Measurements from ENCODE around the gene WEE2. TPM values are rescaled to one million over a fixed set of nuclear protein-coding genes. Genes with fewer than 3 reads are reported as not detected.

The WEE2 gene
- total RNA-seq, 2 donors from 2014 or later = not detected

DNA sequence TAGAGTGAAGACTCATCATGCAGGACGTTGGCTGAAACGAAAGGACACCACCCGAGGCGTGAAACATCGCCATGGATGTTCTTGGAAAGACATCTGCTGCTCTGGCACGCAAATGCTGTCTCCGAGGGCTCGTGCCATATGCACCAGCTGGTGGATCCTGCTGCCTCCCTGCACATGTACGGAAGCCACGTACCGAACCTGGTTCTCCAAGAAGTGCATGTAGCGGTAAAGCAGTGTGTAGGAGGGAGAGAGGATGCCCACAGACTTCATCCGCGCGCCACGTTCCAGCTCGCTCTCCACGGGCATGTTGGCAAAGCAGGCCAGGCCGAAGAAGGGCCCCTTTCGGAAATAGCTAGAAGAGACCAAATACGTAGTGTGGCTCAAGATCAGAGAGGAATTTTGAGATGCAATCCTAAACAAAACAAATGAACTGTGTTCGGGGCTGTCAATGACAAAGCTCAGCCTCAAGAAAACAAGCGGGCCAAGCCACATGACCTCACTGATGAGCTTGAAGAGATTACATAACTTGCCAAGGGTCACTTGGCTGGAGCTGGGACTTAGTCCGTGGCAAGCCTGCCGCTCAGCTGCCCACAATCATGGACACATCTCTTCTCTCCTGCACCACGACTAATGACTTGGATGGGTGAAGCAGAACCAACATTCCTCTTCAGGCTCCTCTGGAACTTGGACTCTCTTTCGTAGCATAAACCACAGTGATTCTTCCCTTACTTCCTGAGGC, 22.7 kb upstream of the WEE2 start:
- peaks cover 1% of the 10 kb centered on the region for H3K9me3 Mint-ChIP-seq
- H3K36me3 Mint-ChIP-seq (ENCODE audit: low read depth) = peaks cover 15% of the 10 kb centered on the region
- H3K9ac ChIP-seq (ENCODE audit: extremely low read depth, low read length, poor library complexity, severe bottlenecking) = no peak overlapping the region
- H3K4me1 ChIP-seq (ENCODE audit: control insufficient read depth, insufficient read depth, low read length) = peaks cover 4% of the 10 kb centered on the region
- TF ChIP-seq, protein P1, sequence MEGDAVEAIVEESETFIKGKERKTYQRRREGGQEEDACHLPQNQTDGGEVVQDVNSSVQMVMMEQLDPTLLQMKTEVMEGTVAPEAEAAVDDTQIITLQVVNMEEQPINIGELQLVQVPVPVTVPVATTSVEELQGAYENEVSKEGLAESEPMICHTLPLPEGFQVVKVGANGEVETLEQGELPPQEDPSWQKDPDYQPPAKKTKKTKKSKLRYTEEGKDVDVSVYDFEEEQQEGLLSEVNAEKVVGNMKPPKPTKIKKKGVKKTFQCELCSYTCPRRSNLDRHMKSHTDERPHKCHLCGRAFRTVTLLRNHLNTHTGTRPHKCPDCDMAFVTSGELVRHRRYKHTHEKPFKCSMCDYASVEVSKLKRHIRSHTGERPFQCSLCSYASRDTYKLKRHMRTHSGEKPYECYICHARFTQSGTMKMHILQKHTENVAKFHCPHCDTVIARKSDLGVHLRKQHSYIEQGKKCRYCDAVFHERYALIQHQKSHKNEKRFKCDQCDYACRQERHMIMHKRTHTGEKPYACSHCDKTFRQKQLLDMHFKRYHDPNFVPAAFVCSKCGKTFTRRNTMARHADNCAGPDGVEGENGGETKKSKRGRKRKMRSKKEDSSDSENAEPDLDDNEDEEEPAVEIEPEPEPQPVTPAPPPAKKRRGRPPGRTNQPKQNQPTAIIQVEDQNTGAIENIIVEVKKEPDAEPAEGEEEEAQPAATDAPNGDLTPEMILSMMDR (conservative IDR thresholded peaks at IDR 0.05) = no peak
- no peak overlapping the region for H3K27ac Mint-ChIP-seq
- H3K9me3 ChIP-seq (ENCODE audit: control insufficient read depth, low read length) = no peaks in the 10 kb centered on the region
- 94 to 97% methylated on average over 23 to 27 of the region's 27 CpGs for WGBS, 2 experiments (ENCODE audit: insufficient coverage in 1 of 2, insufficient read length in 1 of 2)
- H3K4me3 Mint-ChIP-seq = no peak overlapping the region
- H3K36me3 ChIP-seq (ENCODE audit: control insufficient read depth, insufficient read depth, low read length) = peaks cover 15% of the 10 kb centered on the region
- no peak overlapping the region for H3K4me3 ChIP-seq (ENCODE audit: low read length)
- no peak overlapping the region for H3K27ac ChIP-seq (ENCODE audit: low read depth, low read length)
- H3K27me3 ChIP-seq (ENCODE audit: control insufficient read depth, insufficient read depth, low read length, poor library complexity, severe bottlenecking) = no peaks in the 10 kb centered on the region
- H3K27me3 Mint-ChIP-seq (ENCODE audit: insufficient read depth) = no peaks in the 10 kb centered on the region
- peaks cover 24% of the 10 kb centered on the region for H3K4me1 Mint-ChIP-seq
- no peak for DNase-seq

GRCh38 chr7:141686074-141686473, 22.1 kb upstream of the WEE2 start:
- Mint-ChIP-seq H3K36me3 (ENCODE audit: low read depth) (peaks cover 15% of the 10 kb centered on the region), H3K4me1 (peaks cover 24% of the 10 kb centered on the region), H3K9me3 (peaks cover 1% of the 10 kb centered on the region), H3K27ac (no peak overlapping the region), H3K4me3 (no peak overlapping the region), H3K27me3 (ENCODE audit: insufficient read depth) (no peaks in the 10 kb centered on the region)
- Histone ChIP-seq H3K4me3 (ENCODE audit: low read length) (no peak overlapping the region), H3K9me3 (ENCODE audit: control insufficient read depth, low read length) (no peaks in the 10 kb centered on the region), H3K27ac (ENCODE audit: low read depth, low read length) (no peak overlapping the region), H3K9ac (ENCODE audit: extremely low read depth, low read length, poor library complexity, severe bottlenecking) (no peak overlapping the region), H3K4me1 (ENCODE audit: control insufficient read depth, insufficient read depth, low read length) (peaks cover 6% of the 10 kb centered on the region), H3K36me3 (ENCODE audit: control insufficient read depth, insufficient read depth, low read length) (peaks cover 15% of the 10 kb centered on the region), H3K27me3 (ENCODE audit: control insufficient read depth, insufficient read depth, low read length, poor library complexity, severe bottlenecking) (no peaks in the 10 kb centered on the region)
- TF ChIP-seq, protein P1 (conservative IDR thresholded peaks at IDR 0.05) = no peak
- WGBS, 2 experiments (ENCODE audit: insufficient coverage in 1 of 2, insufficient read length in 1 of 2) = 91 to 100% methylated on average over 1 to 3 of the region's 3 CpGs
- DNase-seq = no peak

GRCh38 chr7:141686670-141687069, 21.5 kb upstream of the WEE2 start:
- TF ChIP-seq, protein P1 (conservative IDR thresholded peaks at IDR 0.05) = no peak
- no peaks in the 10 kb centered on the region for H3K27me3 Mint-ChIP-seq (ENCODE audit: insufficient read depth)
- H3K36me3 ChIP-seq (ENCODE audit: control insufficient read depth, insufficient read depth, low read length) = peaks cover 14% of the 10 kb centered on the region
- H3K4me1 ChIP-seq (ENCODE audit: control insufficient read depth, insufficient read depth, low read length) = peaks cover 10% of the 10 kb centered on the region
- no peaks in the 10 kb centered on the region for H3K27me3 ChIP-seq (ENCODE audit: control insufficient read depth, insufficient read depth, low read length, poor library complexity, severe bottlenecking)
- H3K27ac ChIP-seq (ENCODE audit: low read depth, low read length) = no peak overlapping the region
- peaks cover 15% of the 10 kb centered on the region for H3K36me3 Mint-ChIP-seq (ENCODE audit: low read depth)
- no peaks in the 10 kb centered on the region for H3K9me3 ChIP-seq (ENCODE audit: control insufficient read depth, low read length)
- no peak overlapping the region for H3K4me3 Mint-ChIP-seq
- no peak overlapping the region for H3K27ac Mint-ChIP-seq
- WGBS, 2 experiments (ENCODE audit: insufficient coverage in 1 of 2, insufficient read length in 1 of 2) = 90 to 94% methylated on average over 5 to 6 of the region's 6 CpGs
- H3K4me3 ChIP-seq (ENCODE audit: low read length) = no peak overlapping the region
- no peak overlapping the region for H3K9ac ChIP-seq (ENCODE audit: extremely low read depth, low read length, poor library complexity, severe bottlenecking)
- H3K4me1 Mint-ChIP-seq = peaks cover 28% of the 10 kb centered on the region
- DNase-seq = no peak
- H3K9me3 Mint-ChIP-seq = peaks cover 1% of the 10 kb centered on the region

Data from endodermal cell (in vitro differentiated cells).